ENCODE data around the gene DIP2B.
A peak's percentile ranks its signal among the peaks of the same experiment; 100 is the strongest.

The DIP2B gene

DNA sequence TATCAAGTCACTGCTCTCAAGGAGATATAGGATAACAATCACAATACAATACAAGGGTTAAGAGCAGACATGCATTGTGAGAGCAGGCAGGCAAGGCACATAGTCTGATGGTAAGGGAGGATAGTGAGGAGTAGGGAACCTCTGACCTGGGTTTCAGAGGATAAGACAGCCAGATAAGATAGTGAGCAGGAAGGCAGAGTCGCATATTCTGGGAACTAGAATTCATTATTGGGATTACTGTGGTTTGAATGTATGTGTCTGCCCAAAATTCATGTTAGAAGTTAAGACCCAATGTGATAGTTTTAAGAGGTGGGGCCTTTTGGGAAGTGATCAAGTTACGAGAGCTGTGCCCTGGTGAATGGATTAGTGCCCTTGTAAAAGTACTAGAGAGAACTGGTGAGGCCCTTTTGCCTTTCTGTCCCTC is 244.7 kb downstream of the DIP2B start:
- TF ChIP-seq POLR2A (IDR thresholded peaks at IDR 0.05; ENCODE audit: extremely low read depth, insufficient read length) (no peak), MYC (IDR thresholded peaks at IDR 0.05; ENCODE audit: low read depth, low read length) (no peak)
- TF ChIP-seq, protein P1, sequence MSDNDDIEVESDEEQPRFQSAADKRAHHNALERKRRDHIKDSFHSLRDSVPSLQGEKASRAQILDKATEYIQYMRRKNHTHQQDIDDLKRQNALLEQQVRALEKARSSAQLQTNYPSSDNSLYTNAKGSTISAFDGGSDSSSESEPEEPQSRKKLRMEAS (IDR thresholded peaks at IDR 0.05; ENCODE audit: low read depth, low read length): no peak
- TF ChIP-seq, protein P2, sequence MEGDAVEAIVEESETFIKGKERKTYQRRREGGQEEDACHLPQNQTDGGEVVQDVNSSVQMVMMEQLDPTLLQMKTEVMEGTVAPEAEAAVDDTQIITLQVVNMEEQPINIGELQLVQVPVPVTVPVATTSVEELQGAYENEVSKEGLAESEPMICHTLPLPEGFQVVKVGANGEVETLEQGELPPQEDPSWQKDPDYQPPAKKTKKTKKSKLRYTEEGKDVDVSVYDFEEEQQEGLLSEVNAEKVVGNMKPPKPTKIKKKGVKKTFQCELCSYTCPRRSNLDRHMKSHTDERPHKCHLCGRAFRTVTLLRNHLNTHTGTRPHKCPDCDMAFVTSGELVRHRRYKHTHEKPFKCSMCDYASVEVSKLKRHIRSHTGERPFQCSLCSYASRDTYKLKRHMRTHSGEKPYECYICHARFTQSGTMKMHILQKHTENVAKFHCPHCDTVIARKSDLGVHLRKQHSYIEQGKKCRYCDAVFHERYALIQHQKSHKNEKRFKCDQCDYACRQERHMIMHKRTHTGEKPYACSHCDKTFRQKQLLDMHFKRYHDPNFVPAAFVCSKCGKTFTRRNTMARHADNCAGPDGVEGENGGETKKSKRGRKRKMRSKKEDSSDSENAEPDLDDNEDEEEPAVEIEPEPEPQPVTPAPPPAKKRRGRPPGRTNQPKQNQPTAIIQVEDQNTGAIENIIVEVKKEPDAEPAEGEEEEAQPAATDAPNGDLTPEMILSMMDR (IDR thresholded peaks at IDR 0.05; ENCODE audit: low read depth, low read length): no peak
- H3K4me3 ChIP-seq (ENCODE audit: low read depth, low read length): no peak overlapping the region
- no peak for DNase-seq (ENCODE audit: low read depth)

DNA sequence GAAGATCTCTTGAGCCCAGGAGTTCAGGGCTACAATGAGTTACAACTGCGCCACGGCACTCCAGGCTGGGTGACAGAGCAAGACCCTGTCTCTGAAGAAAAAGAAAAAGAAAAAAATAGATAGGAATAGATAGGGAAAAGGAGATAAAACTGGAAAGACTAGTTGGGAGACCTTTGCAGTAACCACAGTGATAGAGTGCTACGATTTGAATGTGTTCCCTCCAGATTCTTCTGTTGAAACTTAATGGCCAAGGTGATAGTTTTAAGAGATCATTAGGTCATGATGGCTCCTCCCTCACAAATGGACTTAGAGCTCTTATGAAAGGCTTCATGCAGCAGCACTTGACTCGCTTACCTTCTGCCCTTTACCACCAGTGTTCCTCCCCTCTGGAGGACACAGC is 245.6 kb downstream of the DIP2B start:
- H3K4me3 ChIP-seq (ENCODE audit: low read depth, low read length): no peak overlapping the region
- no peak for DNase-seq (ENCODE audit: low read depth)
- TF ChIP-seq POLR2A (IDR thresholded peaks at IDR 0.05; ENCODE audit: extremely low read depth, insufficient read length) (no peak), MYC (IDR thresholded peaks at IDR 0.05; ENCODE audit: low read depth, low read length) (no peak)
- TF ChIP-seq, protein P1 (IDR thresholded peaks at IDR 0.05; ENCODE audit: low read depth, low read length): no peak
- TF ChIP-seq, protein P2 (IDR thresholded peaks at IDR 0.05; ENCODE audit: low read depth, low read length): no peak

DNA sequence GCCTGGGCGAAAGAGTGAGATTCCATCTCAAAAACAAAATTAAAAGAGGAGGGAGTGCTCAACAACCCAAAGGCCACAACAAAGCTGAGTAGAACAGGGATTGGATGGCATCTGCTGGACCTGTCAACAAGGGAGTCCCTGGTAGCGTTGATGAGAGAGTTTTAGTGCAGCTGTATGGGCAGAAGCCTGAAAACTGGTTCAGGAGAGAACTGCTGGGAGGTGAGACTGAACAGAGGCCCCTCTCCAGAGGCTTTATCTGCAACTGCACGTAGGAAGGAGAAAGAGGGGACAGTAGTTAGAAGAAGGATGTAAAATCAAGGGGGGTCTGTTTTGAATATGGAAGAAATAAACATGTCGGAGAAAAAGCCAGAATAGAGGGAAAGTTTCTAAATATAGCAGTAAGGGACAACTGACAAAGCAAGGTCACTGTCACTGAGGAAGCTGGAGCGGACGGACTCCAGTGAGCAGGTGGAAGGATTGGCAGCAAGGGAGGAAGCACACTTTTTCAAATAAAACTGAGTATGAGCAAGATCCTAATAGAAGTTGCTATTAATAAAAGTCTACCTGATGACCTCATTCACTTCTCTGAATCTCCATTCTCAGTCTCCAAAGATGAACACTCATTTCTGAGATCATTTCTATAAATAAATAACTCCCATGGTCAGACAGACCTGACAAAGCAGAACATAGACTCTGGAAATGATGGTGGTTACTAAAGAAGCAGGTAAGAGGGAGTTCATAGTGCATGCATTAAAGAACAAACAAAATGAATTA is 247.3 kb downstream of the DIP2B start:
- TF ChIP-seq POLR2A (IDR thresholded peaks at IDR 0.05; ENCODE audit: extremely low read depth, insufficient read length) (no peak), MYC (IDR thresholded peaks at IDR 0.05; ENCODE audit: low read depth, low read length) (no peak)
- TF ChIP-seq, protein P2 (IDR thresholded peaks at IDR 0.05; ENCODE audit: low read depth, low read length): no peak
- TF ChIP-seq, protein P1 (IDR thresholded peaks at IDR 0.05; ENCODE audit: low read depth, low read length): no peak
- DNase-seq (ENCODE audit: low read depth): no peak
- H3K4me3 ChIP-seq (ENCODE audit: low read depth, low read length): no peak overlapping the region

DNA sequence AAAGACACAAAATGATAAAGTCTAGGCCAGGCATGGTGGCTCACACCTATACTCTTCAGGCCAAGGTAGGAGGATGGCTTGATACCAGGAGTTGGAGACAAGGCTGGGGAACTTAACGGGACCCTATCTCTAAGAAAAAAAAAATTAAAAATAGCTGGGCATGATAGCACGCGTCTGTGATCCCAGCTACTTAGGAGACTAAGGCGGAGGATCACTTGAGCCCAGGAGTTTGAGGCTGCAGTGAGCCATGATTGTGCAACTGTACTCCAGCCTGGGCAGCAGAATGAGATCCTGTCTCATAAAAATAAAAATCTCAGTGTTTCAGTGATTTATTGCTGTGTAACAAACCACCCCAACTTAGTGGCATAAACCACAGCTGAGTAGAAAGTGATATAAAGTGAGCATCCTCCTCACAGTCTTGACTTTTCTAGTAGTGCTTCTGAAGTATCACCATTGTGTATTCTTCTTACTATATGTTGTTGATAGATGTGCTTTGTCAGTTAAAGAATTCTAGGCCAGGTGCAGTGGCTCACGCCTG is 248.5 kb downstream of the DIP2B start:
- no peak overlapping the region for H3K4me3 ChIP-seq (ENCODE audit: low read depth, low read length)
- TF ChIP-seq, protein P2 (IDR thresholded peaks at IDR 0.05; ENCODE audit: low read depth, low read length): no peak
- TF ChIP-seq, protein P1 (IDR thresholded peaks at IDR 0.05; ENCODE audit: low read depth, low read length): no peak
- no peak for DNase-seq (ENCODE audit: low read depth)

DNA sequence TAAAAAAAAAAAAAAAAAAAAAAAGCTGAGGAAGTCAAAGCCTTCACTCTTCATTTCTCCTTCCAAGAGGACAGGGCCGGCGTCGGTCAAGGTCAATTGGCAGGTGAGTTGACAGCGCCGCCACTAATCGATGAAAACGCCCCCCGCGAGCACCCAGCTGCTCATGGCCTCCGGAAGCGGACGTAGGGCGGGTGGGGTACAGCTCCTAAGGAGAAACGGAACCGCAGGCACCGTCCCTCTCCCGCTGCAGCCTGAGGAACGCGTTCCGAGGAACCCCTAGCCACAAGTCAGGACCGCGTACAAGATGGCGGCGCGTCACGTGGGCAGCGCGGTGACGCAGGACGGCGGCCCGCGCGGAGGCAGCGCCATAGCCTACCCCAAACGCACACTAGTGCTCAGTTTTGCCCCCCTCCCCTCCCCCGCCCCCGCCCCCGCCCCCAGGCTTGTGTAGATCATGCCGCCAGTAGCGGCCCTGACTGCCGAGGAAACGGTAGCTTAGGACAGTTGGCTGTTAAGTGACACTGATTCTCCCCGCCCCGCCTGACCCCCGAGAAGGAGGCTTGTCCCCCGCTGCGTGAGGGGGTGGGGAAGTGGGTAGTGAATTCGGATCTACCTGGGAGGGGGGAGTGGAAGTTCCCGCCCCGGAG is 259.0 kb downstream of the DIP2B start, which contains the start of gene ATF1:
ATF1 (plus strand) TSS at position 463 of the 647 bp plus-strand sequence. CDS start 16,045 bp downstream, outside the sequence.
- H3K4me3 ChIP-seq (ENCODE audit: low read depth, low read length): peak within 1 kb of the TSS; percentile 98
- TF ChIP-seq POLR2A (IDR thresholded peaks at IDR 0.05; ENCODE audit: extremely low read depth, insufficient read length) (peak; percentile 85), MYC (IDR thresholded peaks at IDR 0.05; ENCODE audit: low read depth, low read length) (peak; percentile 96)
- TF ChIP-seq, protein P2 (IDR thresholded peaks at IDR 0.05; ENCODE audit: low read depth, low read length): no peak
- TF ChIP-seq, protein P1 (IDR thresholded peaks at IDR 0.05; ENCODE audit: low read depth, low read length): peak; percentile 96
- DNase-seq (ENCODE audit: low read depth): peak; percentile 98

Data from NB4 (cell line).